ENCODE measurements around the gene OR7C1. TPM values are rescaled to one million over a fixed set of nuclear protein-coding genes. Genes with fewer than 3 reads are reported as not detected.
"Not testable (repeated sequence)": the region's sequence is repeated elsewhere in the genome, so short reads cannot be mapped to it uniquely, and the experiment has no call there.

The OR7C1 gene
- not detected in 2 replicates for polyA plus RNA-seq (2014; cell fraction: cytosol; rRNA removed)
- polyA plus RNA-seq (2014; cell fraction: nucleus; rRNA removed): not detected in 2 replicates

- DNase-seq (ENCODE audit: low spot score): no peak
These were observed at the start of gene OR7C1, which contains the start of gene OR7A5 for GRCh38 chr19:14835011-14835410. TSS of gene OR7C1 (minus strand) at chr19:14835185. CDS start at chr19:14800136, 35,049 bp downstream. TSS of gene OR7A5 (minus strand) at chr19:14835185. CDS start at chr19:14828241, 6,944 bp downstream.

- DNase-seq (ENCODE audit: low spot score): no peak
These were observed 36.7 kb upstream of the OR7C1 start for GRCh38 chr19:14871619-14872230.

- DNase-seq (ENCODE audit: low spot score): no peak
These were observed 33.5 kb upstream of the OR7C1 start for GRCh38 chr19:14868497-14868896.

- DNase-seq (ENCODE audit: low spot score): no peak
These were observed 13.8 kb upstream of the OR7C1 start, which contains the start of gene OR7A10 for GRCh38 chr19:14848822-14849221. TSS of gene OR7A10 (minus strand) at chr19:14848922. CDS start at chr19:14841877, 7,045 bp downstream.

- DNase-seq (ENCODE audit: low spot score): no peak
These were observed 8.6 kb upstream of the OR7C1 start for GRCh38 chr19:14843578-14843977.

GRCh38 chr19:14843169-14843568 is 8.2 kb upstream of the OR7C1 start:
- DNase-seq (ENCODE audit: low spot score): no peak

- no peak for DNase-seq (ENCODE audit: low spot score)
These were observed 5.2 kb upstream of the OR7C1 start for GRCh38 chr19:14840206-14840605.

- DNase-seq (ENCODE audit: low spot score): no peak
These were observed 2.4 kb upstream of the OR7C1 start for GRCh38 chr19:14837391-14837790.

- no peak for DNase-seq (ENCODE audit: low spot score)
These were observed 4.3 kb downstream of the OR7C1 start for GRCh38 chr19:14830702-14831101.

- no peak for DNase-seq (ENCODE audit: low spot score)
These were observed 9.0 kb downstream of the OR7C1 start for GRCh38 chr19:14826006-14826405.

GRCh38 chr19:14821937-14822336 is 13.0 kb downstream of the OR7C1 start:
- DNase-seq (ENCODE audit: low spot score): no peak

GRCh38 chr19:14818588-14818987 is 16.4 kb downstream of the OR7C1 start:
- no peak for DNase-seq (ENCODE audit: low spot score)

- no peak for DNase-seq (ENCODE audit: low spot score)
These were observed 17.9 kb downstream of the OR7C1 start for GRCh38 chr19:14817052-14817451.

- no peak for DNase-seq (ENCODE audit: low spot score)
These were observed 19.9 kb downstream of the OR7C1 start for GRCh38 chr19:14814982-14815652.

- no peak for DNase-seq (ENCODE audit: low spot score)
These were observed 25.5 kb downstream of the OR7C1 start for GRCh38 chr19:14809272-14810057.

- DNase-seq (ENCODE audit: low spot score): no peak
These were observed 30.2 kb downstream of the OR7C1 start for GRCh38 chr19:14804765-14805164.

GRCh38 chr19:14798760-14799159 is 36.2 kb downstream of the OR7C1 start:
- DNase-seq (ENCODE audit: low spot score): no peak

- DNase-seq (ENCODE audit: low spot score): no peak
These were observed 39.0 kb downstream of the OR7C1 start for GRCh38 chr19:14796021-14796420.

GRCh38 chr19:14795078-14795721 is 39.8 kb downstream of the OR7C1 start:
- DNase-seq (ENCODE audit: low spot score): no peak

- DNase-seq (ENCODE audit: low spot score): not testable (repeated sequence)
These were observed 42.7 kb downstream of the OR7C1 start for GRCh38 chr19:14792250-14792649.

- DNase-seq (ENCODE audit: low spot score): no peak
These were observed 48.5 kb downstream of the OR7C1 start for GRCh38 chr19:14786421-14786851.
